ENCODE measurements around the gene TXNRD1.

- no peak for TF ChIP-seq CTCF (IDR thresholded peaks at IDR 0.05)
- TF ChIP-seq POLR2A (IDR thresholded peaks at IDR 0.05): no peak
- TF ChIP-seq EP300 (IDR thresholded peaks at IDR 0.05): no peak
Observed at GRCh38 chr12:104243551-104243950, 28.0 kb downstream of the TXNRD1 start.

Data from ovary (tissue), 3 donors.